Raji (cell line): ENCODE data around the gene RBM47.

Experiments used
- POLR2A ChIP-seq: IDR thresholded peaks from 2 replicates; pipeline ENCODE4 v1.6.1; 2011; ENCODE audit warnings: low read depth, low read length, control low read depth; ENCODE audit not compliant: insufficient read depth

RBM47 gene

GRCh38 chr4:40606239-40606767, 23.4 kb downstream of the RBM47 start:
- TF ChIP-seq POLR2A = no peak

GRCh38 chr4:40603281-40603680, 26.4 kb downstream of the RBM47 start:
- no peak for TF ChIP-seq POLR2A

- no peak for TF ChIP-seq POLR2A
Observed at GRCh38 chr4:40601641-40602040, 28.0 kb downstream of the RBM47 start.

GRCh38 chr4:40600850-40601249, 28.8 kb downstream of the RBM47 start:
- no peak for TF ChIP-seq POLR2A

- TF ChIP-seq POLR2A = no peak
Observed at GRCh38 chr4:40599431-40599830, 30.2 kb downstream of the RBM47 start.

- TF ChIP-seq POLR2A = no peak
Observed at GRCh38 chr4:40596522-40596921, 33.1 kb downstream of the RBM47 start.

- no peak for TF ChIP-seq POLR2A
Observed at GRCh38 chr4:40595981-40596380, 33.7 kb downstream of the RBM47 start.

GRCh38 chr4:40594261-40595178, 35.1 kb downstream of the RBM47 start:
- no peak for TF ChIP-seq POLR2A

- TF ChIP-seq POLR2A = no peak
Observed at GRCh38 chr4:40592034-40592433, 37.6 kb downstream of the RBM47 start.

GRCh38 chr4:40587826-40588225, 41.8 kb downstream of the RBM47 start:
- no peak for TF ChIP-seq POLR2A

- no peak for TF ChIP-seq POLR2A
Observed at GRCh38 chr4:40587351-40587750, 42.3 kb downstream of the RBM47 start.

- no peak for TF ChIP-seq POLR2A
Observed at GRCh38 chr4:40586729-40587128, 42.9 kb downstream of the RBM47 start.

- no peak for TF ChIP-seq POLR2A
Observed at GRCh38 chr4:40586034-40586433, 43.6 kb downstream of the RBM47 start.

- TF ChIP-seq POLR2A = no peak
Observed at GRCh38 chr4:40585201-40585799, 44.4 kb downstream of the RBM47 start.

GRCh38 chr4:40584517-40585141, 45.0 kb downstream of the RBM47 start:
- no peak for TF ChIP-seq POLR2A

GRCh38 chr4:40583850-40584439, 45.7 kb downstream of the RBM47 start:
- TF ChIP-seq POLR2A = no peak

- no peak for TF ChIP-seq POLR2A
Observed at GRCh38 chr4:40582413-40582812, 47.3 kb downstream of the RBM47 start.
